ENCODE results near the gene OCA2.
"Not testable (repeated sequence)": the region's sequence is repeated elsewhere in the genome, so short reads cannot be mapped to it uniquely, and the experiment has no call there.

GRCh38 chr15:27952593-27952992, 146.5 kb downstream of the OCA2 start:
- TF ChIP-seq POLR2A, CTCF (IDR thresholded peaks at IDR 0.05): not testable (repeated sequence)
